ENCODE measurements around the gene GADD45B. TPM values are rescaled to one million over a fixed set of nuclear protein-coding genes. Genes with fewer than 3 reads are reported as not detected.

GADD45B gene
- polyA plus RNA-seq, 1 donor from 2014 or later: not detected

DNA sequence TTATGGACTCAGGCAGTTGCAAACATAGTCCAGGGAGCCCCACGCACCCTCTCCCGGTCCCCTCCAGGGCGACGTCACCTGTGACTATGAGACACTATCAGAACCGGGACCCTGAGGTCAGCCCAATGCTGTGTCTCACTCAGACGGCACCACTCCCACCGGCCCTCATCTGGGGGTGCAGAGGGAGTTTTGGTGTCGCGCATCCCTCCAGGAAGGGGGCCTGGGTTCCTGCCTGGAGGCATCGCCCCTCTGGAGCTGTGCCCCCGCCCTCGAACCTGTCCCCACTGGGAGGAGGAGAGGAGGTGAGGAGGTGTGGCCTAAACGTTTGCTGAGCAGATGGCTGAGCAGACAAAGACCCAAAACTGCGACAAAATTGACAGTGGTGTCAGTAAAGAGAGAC, 51.2 kb downstream of the GADD45B start:
- H2AFZ ChIP-seq (ENCODE audit: low read depth, low read length): no peak overlapping the region
- no peak overlapping the region for H3K4me2 ChIP-seq (ENCODE audit: low read length)
- TF ChIP-seq RAD21 (conservative IDR thresholded peaks at IDR 0.05) (no peak), EP300 (conservative IDR thresholded peaks at IDR 0.05; ENCODE audit: poor library complexity, severe bottlenecking) (no peak), SMC3 (conservative IDR thresholded peaks at IDR 0.05; ENCODE audit: poor library complexity) (no peak), POLR2AphosphoS5 (IDR thresholded peaks at IDR 0.05) (no peak)
- TF ChIP-seq, protein P1, sequence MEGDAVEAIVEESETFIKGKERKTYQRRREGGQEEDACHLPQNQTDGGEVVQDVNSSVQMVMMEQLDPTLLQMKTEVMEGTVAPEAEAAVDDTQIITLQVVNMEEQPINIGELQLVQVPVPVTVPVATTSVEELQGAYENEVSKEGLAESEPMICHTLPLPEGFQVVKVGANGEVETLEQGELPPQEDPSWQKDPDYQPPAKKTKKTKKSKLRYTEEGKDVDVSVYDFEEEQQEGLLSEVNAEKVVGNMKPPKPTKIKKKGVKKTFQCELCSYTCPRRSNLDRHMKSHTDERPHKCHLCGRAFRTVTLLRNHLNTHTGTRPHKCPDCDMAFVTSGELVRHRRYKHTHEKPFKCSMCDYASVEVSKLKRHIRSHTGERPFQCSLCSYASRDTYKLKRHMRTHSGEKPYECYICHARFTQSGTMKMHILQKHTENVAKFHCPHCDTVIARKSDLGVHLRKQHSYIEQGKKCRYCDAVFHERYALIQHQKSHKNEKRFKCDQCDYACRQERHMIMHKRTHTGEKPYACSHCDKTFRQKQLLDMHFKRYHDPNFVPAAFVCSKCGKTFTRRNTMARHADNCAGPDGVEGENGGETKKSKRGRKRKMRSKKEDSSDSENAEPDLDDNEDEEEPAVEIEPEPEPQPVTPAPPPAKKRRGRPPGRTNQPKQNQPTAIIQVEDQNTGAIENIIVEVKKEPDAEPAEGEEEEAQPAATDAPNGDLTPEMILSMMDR (IDR thresholded peaks at IDR 0.05; ENCODE audit: poor library complexity, severe bottlenecking): no peak
- no peak overlapping the region for H3K27ac ChIP-seq (ENCODE audit: low read length)
- H3K9ac ChIP-seq (ENCODE audit: low read length): no peak overlapping the region
- no peaks in the 10 kb centered on the region for H4K20me1 ChIP-seq (ENCODE audit: insufficient read depth)
- H3K27me3 ChIP-seq (ENCODE audit: insufficient read depth, low read depth, low read length): no peaks in the 10 kb centered on the region
- no peak overlapping the region for H3K4me3 ChIP-seq (ENCODE audit: low read length)
- no peaks in the 10 kb centered on the region for H3F3A ChIP-seq (ENCODE audit: insufficient read depth, low read length, poor library complexity, severe bottlenecking)
- no peaks in the 10 kb centered on the region for H3K79me2 ChIP-seq (replicated peaks; ENCODE audit: insufficient read depth, low read length)
- no peaks in the 10 kb centered on the region for H3K9me3 ChIP-seq (ENCODE audit: low read length)
- no peaks in the 10 kb centered on the region for H3K36me3 ChIP-seq (ENCODE audit: insufficient read depth, low read length)
- H3K9me2 ChIP-seq (ENCODE audit: insufficient read depth, low read length): no peaks in the 10 kb centered on the region

DNA sequence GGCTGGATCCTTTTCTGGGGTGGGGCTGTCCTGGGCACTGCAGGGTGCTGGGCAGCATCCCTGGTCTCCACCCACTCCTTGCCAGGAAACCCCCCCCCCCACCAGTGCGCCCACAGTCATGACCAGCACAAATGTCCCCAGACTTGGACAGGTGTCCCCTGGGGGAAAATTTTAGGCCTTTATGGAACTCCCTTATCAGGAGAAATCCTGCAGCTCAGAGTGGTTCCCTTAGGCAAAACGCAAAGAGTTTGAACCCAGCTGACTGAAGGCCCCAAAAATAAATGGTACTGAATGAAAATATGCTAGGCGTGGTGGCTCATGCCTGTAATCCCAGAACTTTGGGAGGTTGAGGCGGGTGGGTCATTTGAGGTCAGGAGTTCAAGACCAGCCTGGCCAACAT, 51.8 kb downstream of the GADD45B start:
- TF ChIP-seq, protein P1 (IDR thresholded peaks at IDR 0.05; ENCODE audit: poor library complexity, severe bottlenecking): no peak
- no peak for TF ChIP-seq EZH2 (IDR thresholded peaks at IDR 0.05; ENCODE audit: borderline replicate concordance, insufficient read depth, low read length, poor library complexity, severe bottlenecking)
- no peak for TF ChIP-seq REST (IDR thresholded peaks at IDR 0.05; ENCODE audit: borderline replicate concordance)
- TF ChIP-seq TAF1 (IDR thresholded peaks at IDR 0.05; ENCODE audit: low read depth): no peak
- no peak for TF ChIP-seq POLR2AphosphoS5 (IDR thresholded peaks at IDR 0.05)
- no peak for TF ChIP-seq RAD21 (conservative IDR thresholded peaks at IDR 0.05)
- TF ChIP-seq EP300 (conservative IDR thresholded peaks at IDR 0.05; ENCODE audit: poor library complexity, severe bottlenecking): no peak
- no peak for TF ChIP-seq MXI1 (conservative IDR thresholded peaks at IDR 0.05; ENCODE audit: poor library complexity, severe bottlenecking)
- no peak for TF ChIP-seq SMC3 (conservative IDR thresholded peaks at IDR 0.05; ENCODE audit: poor library complexity)
- Histone ChIP-seq H3K9me2 (ENCODE audit: insufficient read depth, low read length) (no peaks in the 10 kb centered on the region), H3K9ac (ENCODE audit: low read length) (no peak overlapping the region), H3K4me2 (ENCODE audit: low read length) (no peak overlapping the region), H3K9me3 (ENCODE audit: low read length) (peaks cover 4% of the 10 kb centered on the region), H3K79me2 (replicated peaks; ENCODE audit: insufficient read depth, low read length) (no peaks in the 10 kb centered on the region), H3K27ac (ENCODE audit: low read length) (no peak overlapping the region), H3F3A (ENCODE audit: insufficient read depth, low read length, poor library complexity, severe bottlenecking) (no peaks in the 10 kb centered on the region), H3K4me3 (ENCODE audit: low read length) (no peak overlapping the region), H4K20me1 (ENCODE audit: insufficient read depth) (no peaks in the 10 kb centered on the region), H2AFZ (ENCODE audit: low read depth, low read length) (no peak overlapping the region), H3K27me3 (ENCODE audit: insufficient read depth, low read depth, low read length) (no peaks in the 10 kb centered on the region), H3K36me3 (ENCODE audit: insufficient read depth, low read length) (no peaks in the 10 kb centered on the region)

Small RNA genes within 50 kb of the gene (small RNA-seq; reads per million reads assigned to genes)
- 0 reads per million in 3 experiments for gene RNU6-993P

Other genes with a start within 250 kb of the GADD45B start
- gene PLEKHJ1, start 239.8 kb upstream of the GADD45B start, polyA plus RNA-seq: 219 and 254 TPM in 2 replicates
- 14.4 and 51.6 TPM in 2 replicates for gene SF3A2, start 239.3 kb upstream of the GADD45B start, polyA plus RNA-seq
- 57.5 and 71.5 TPM in 2 replicates for gene AMH, start 226.8 kb upstream of the GADD45B start, polyA plus RNA-seq
- gene JSRP1, start 219.7 kb upstream of the GADD45B start, polyA plus RNA-seq: 1.3 and 1.4 TPM in 2 replicates
- gene PEAK3, start 194.0 kb upstream of the GADD45B start, polyA plus RNA-seq: not detected in 2 replicates
- 1.2 and 2.7 TPM in 2 replicates for gene LINGO3, start 168.0 kb upstream of the GADD45B start, polyA plus RNA-seq
- 520 and 550 TPM in 2 replicates for gene LSM7, start 147.5 kb upstream of the GADD45B start, polyA plus RNA-seq
- 68.7 and 86.8 TPM in 2 replicates for gene SPPL2B, start 147.4 kb upstream of the GADD45B start, polyA plus RNA-seq
- gene TMPRSS9, start 115.9 kb upstream of the GADD45B start, polyA plus RNA-seq: not detected in 2 replicates
- gene TIMM13, start 48.5 kb upstream of the GADD45B start, polyA plus RNA-seq: 61.0 and 73.0 TPM in 2 replicates
- 44.1 and 48.8 TPM in 2 replicates for gene LMNB2, start 19.2 kb upstream of the GADD45B start, polyA plus RNA-seq
- gene GNG7, start 226.6 kb downstream of the GADD45B start, polyA plus RNA-seq: 3.0 and 3.6 TPM in 2 replicates
- 39.8 and 59.1 TPM in 2 replicates for gene DIRAS1, start 245.2 kb downstream of the GADD45B start, polyA plus RNA-seq

Data from neural cell (in vitro differentiated cells).